HCT116 (cell line): Measurements from ENCODE around the gene CAPZA2. TPM values are rescaled to one million over a fixed set of nuclear protein-coding genes. Genes with fewer than 3 reads are reported as not detected.

ENCODE experiments used
- ATAC-seq: fragments of 200-7000 bp; cut with Tn5 transposase; 2 replicates; pipeline ENCODE4 v1.9.1; 2020; ENCODE audit warnings: mild to moderate bottlenecking, moderate library complexity
- BruUV-seq: library from RNA; stranded (reverse); fragments of 400-500 nt; replicated peaks from 2 replicates; lab custom pipeline; 2021; lab: Mats Ljungman, UMichigan
- CTCF ChIA-PET: fragments of 300-600 bp; sonication (Branson Sonifier 250); formaldehyde crosslinking; loops from one replicate; lab custom pipeline; 2021; ENCODE audit warnings: antibody characterized with exemption; lab: Charles Lee
- POLR2A ChIA-PET: fragments of 300-600, 350-600 bp; sonication (Branson Sonifier 250); formaldehyde crosslinking; loops from one replicate; lab custom pipeline; 2021; ENCODE audit warnings: antibody characterized with exemption; lab: Charles Lee
- RAD21 ChIA-PET, 2 experiments: fragments of 300-600 bp; sonication (Branson Sonifier 250); formaldehyde crosslinking; loops; one replicate each; lab custom pipeline; 2023; ENCODE audit warnings: low total read pairs in 2 of 2; ENCODE audit not compliant: uncharacterized antibody in 2 of 2, unreplicated experiment in 2 of 2, low non-redundant PET in 1 of 2; lab: Charles Lee
- DNase-seq: peaks from one replicate; pipeline ENCODE4 v3.0.0-alpha.2; 2010; ENCODE audit warnings: low read depth, low spot score
- H2AFZ ChIP-seq: fragments of 200-600 bp; shearing (Covaris generic), sonication (generic); 2 replicates; pipeline ENCODE4 v1.6.1; 2017; ENCODE audit warnings: low read depth, mixed run types, mixed read lengths, antibody characterized with exemption, low read length; ENCODE audit not compliant: poor library complexity, severe bottlenecking
- H3K27ac ChIP-seq: 2 replicates; pipeline ENCODE4 v1.5.1; 2012; ENCODE audit warnings: low read depth, low read length
- H3K27me3 ChIP-seq: fragments of 200-600 bp; sonication (generic); 2 replicates; pipeline ENCODE4 v1.6.1; 2016; ENCODE audit warnings: mixed run types, low read length, mixed read lengths; ENCODE audit not compliant: insufficient read depth
- H3K36me3 ChIP-seq, 2 experiments: fragments of 200-500 bp in 1 of 2; fragments of 200-600 bp in 1 of 2; sonication (Bioruptor generic) in 1 of 2; sonication (generic) in 1 of 2; 2 replicates each; pipeline versions ENCODE4 v1.5.1 to v1.6.1; 2014 to 2016; ENCODE audit warnings: low read length in 2 of 2, inconsistent platforms in 1 of 2, mixed read lengths in 1 of 2, mixed run types in 1 of 2; ENCODE audit not compliant: insufficient read depth in 2 of 2, control insufficient read depth in 1 of 2
- H3K4me1 ChIP-seq, 2 experiments: fragments of 200-600 bp in 1 of 2; sonication (generic) in 1 of 2; 2 replicates each; pipeline versions ENCODE4 v1.5.1 to v1.6.1; 2012 to 2017; ENCODE audit warnings: low read length in 2 of 2, inconsistent platforms in 1 of 2, mild to moderate bottlenecking in 1 of 2, mixed read lengths in 1 of 2, mixed run types in 1 of 2, moderate library complexity in 1 of 2; ENCODE audit not compliant: insufficient read depth in 2 of 2, control insufficient read depth in 1 of 2
- H3K4me2 ChIP-seq: fragments of 200-600 bp; sonication (generic); 2 replicates; pipeline ENCODE4 v1.6.1; 2017; ENCODE audit warnings: mixed run types, low read length, mixed read lengths
- H3K4me3 ChIP-seq, 2 experiments: fragments of 200-600 bp in 1 of 2; sonication (generic) in 1 of 2; replicated peaks in 1 of 2; 2 replicates each; pipeline ENCODE4 v1.5.1; 2011 to 2016; ENCODE audit warnings: low read length in 2 of 2, control low read depth in 1 of 2, low read depth in 1 of 2, mild to moderate bottlenecking in 1 of 2, mixed read lengths in 1 of 2, mixed run types in 1 of 2
- H3K79me2 ChIP-seq: fragments of 200-600 bp; sonication (generic); 2 replicates; pipeline ENCODE4 v1.6.1; 2017; ENCODE audit warnings: mild to moderate bottlenecking, mixed run types, low read length, moderate library complexity, mixed read lengths; ENCODE audit not compliant: insufficient read depth
- H3K9ac ChIP-seq: fragments of 200-600 bp; sonication (generic); 2 replicates; pipeline ENCODE4 v1.6.1; 2016; ENCODE audit warnings: low read length, mixed read lengths
- H3K9me2 ChIP-seq: fragments of 200-600 bp; sonication (generic), shearing (Covaris generic); 2 replicates; pipeline ENCODE4 v1.6.1; 2017; ENCODE audit warnings: mixed run types, mild to moderate bottlenecking, moderate library complexity; ENCODE audit not compliant: insufficient read depth
- H3K9me3 ChIP-seq, 2 experiments: fragments of 200-500 bp in 1 of 2; fragments of 200-600 bp in 1 of 2; sonication (Bioruptor generic) in 1 of 2; sonication (generic) in 1 of 2; 2 replicates each; pipeline ENCODE4 v1.6.1; 2014 to 2017; ENCODE audit warnings: low read length in 2 of 2, mixed read lengths in 2 of 2, inconsistent platforms in 1 of 2, low read depth in 1 of 2, mild to moderate bottlenecking in 1 of 2, mixed run types in 1 of 2, moderate library complexity in 1 of 2; ENCODE audit not compliant: control insufficient read depth in 1 of 2, insufficient read depth in 1 of 2
- H4K20me1 ChIP-seq: fragments of 200-600 bp; sonication (generic), shearing (Covaris generic); 2 replicates; pipeline ENCODE4 v1.6.1; 2017; ENCODE audit warnings: mixed run types, mild to moderate bottlenecking, moderate library complexity; ENCODE audit not compliant: insufficient read depth
- ATF3 ChIP-seq: IDR thresholded peaks from 2 replicates; pipeline ENCODE4 v1.6.1; 2012
- CTCF ChIP-seq, 3 experiments: fragments of 200-600 bp in 1 of 3; sonication (generic) in 1 of 3; IDR thresholded peaks in 2 of 3; conservative IDR thresholded peaks in 1 of 3; 2 replicates each; pipeline ENCODE4 v1.5.1; 2012 to 2017; ENCODE audit warnings: low read depth in 2 of 3, low read length in 2 of 3, antibody characterized with exemption in 1 of 3, borderline replicate concordance in 1 of 3, control low read depth in 1 of 3, mild to moderate bottlenecking in 1 of 3, mixed read lengths in 1 of 3, mixed run types in 1 of 3, moderate library complexity in 1 of 3; ENCODE audit not compliant: insufficient read depth in 1 of 3
- EGR1 ChIP-seq: IDR thresholded peaks from 2 replicates; pipeline ENCODE4 v1.6.1; 2012; ENCODE audit warnings: low read depth
- ELF1 ChIP-seq: IDR thresholded peaks from 2 replicates; pipeline ENCODE4 v1.6.1; 2012; ENCODE audit warnings: low read depth, borderline replicate concordance
- EZH2phosphoT487 ChIP-seq: fragments of 200-600 bp; IDR thresholded peaks from 2 replicates; pipeline ENCODE4 v1.6.1; 2018; ENCODE audit warnings: antibody characterized with exemption, borderline replicate concordance
- FOSL1 ChIP-seq: IDR thresholded peaks from 2 replicates; pipeline ENCODE4 v1.6.1; 2012; ENCODE audit warnings: low read depth
- JUND ChIP-seq: IDR thresholded peaks from 2 replicates; pipeline ENCODE4 v1.6.1; 2012
- MAX ChIP-seq: IDR thresholded peaks from 2 replicates; pipeline ENCODE4 v1.6.1; 2012
- POLR2A ChIP-seq: IDR thresholded peaks from 2 replicates; pipeline ENCODE4 v1.7.0; 2011; ENCODE audit warnings: borderline replicate concordance; ENCODE audit not compliant: insufficient read depth, insufficient read length; ENCODE audit errors: extremely low read depth
- POLR2AphosphoS5 ChIP-seq: IDR thresholded peaks from 2 replicates; pipeline ENCODE4 v1.6.1; 2011; ENCODE audit warnings: mild to moderate bottlenecking, low read depth, low read length, moderate library complexity
- RAD21 ChIP-seq: IDR thresholded peaks from 2 replicates; pipeline ENCODE4 v1.6.1; 2012; ENCODE audit warnings: low read depth, mild to moderate bottlenecking
- REST ChIP-seq: IDR thresholded peaks from 2 replicates; pipeline ENCODE4 v1.6.1; 2012; ENCODE audit warnings: low read depth
- SP1 ChIP-seq: IDR thresholded peaks from 2 replicates; pipeline ENCODE4 v1.6.1; 2012; ENCODE audit warnings: low read depth
- SRF ChIP-seq: IDR thresholded peaks from 2 replicates; pipeline ENCODE4 v1.6.1; 2012; ENCODE audit warnings: low read depth
- ZBTB33 ChIP-seq: IDR thresholded peaks from 2 replicates; pipeline ENCODE4 v1.6.1; 2011; ENCODE audit warnings: mild to moderate bottlenecking, low read length, moderate library complexity; ENCODE audit not compliant: insufficient replicate concordance; ENCODE audit errors: extremely low read depth
- ZNF274 ChIP-seq: fragments of 200-500 bp; sonication (Bioruptor generic); IDR thresholded peaks from 2 replicates; pipeline ENCODE4 v1.6.1; 2014; ENCODE audit warnings: mild to moderate bottlenecking, low read depth, low read length, inconsistent platforms
- intact Hi-C: fragments of 100-400 bp; cut with micrococcal nuclease; formaldehyde crosslinking; loops from 2 replicates; pipeline ENCODE4 v1.10.0; 2022
- total RNA-seq: library from RNA; stranded (reverse); gene quantifications from one replicate; pipeline ENCODE4 v1.2.1, GENCODE V29; 2021; ENCODE audit not compliant: unreplicated experiment

The CAPZA2 gene
- total RNA-seq, 1 experiment from 2014 or later, result 135 TPM

GRCh38 chr7:116933465-116933864 lies 71.1 kb downstream of the CAPZA2 start (continued):
- TF ChIP-seq SRF (no peak), RAD21 (no peak)

GRCh38 chr7:116934580-116934979 lies 72.2 kb downstream of the CAPZA2 start:
- H3K9me2 ChIP-seq, result no peaks in the 10 kb centered on the region
- DNase-seq (no peak), ATAC-seq (no peak)
- no peak overlapping the region for H3K27ac ChIP-seq
- H3K9me3 ChIP-seq, result no peaks in the 10 kb centered on the region
- no peak overlapping the region for H3K4me3 ChIP-seq
- ChIA-PET POLR2A (no interaction called here), RAD21 (no interaction called here), CTCF (no interaction called here)
- H4K20me1 ChIP-seq, result no peaks in the 10 kb centered on the region
- H3K4me1 ChIP-seq, result peaks cover 0 to 3% of the 10 kb centered on the region in 2 experiments; a peak in 2 of 4 replicates
- H3K79me2 ChIP-seq, result no peaks in the 10 kb centered on the region
- intact Hi-C loops, result no loop called here
- no peak overlapping the region for H3K4me2 ChIP-seq
- no peak overlapping the region for H2AFZ ChIP-seq
- H3K9ac ChIP-seq, result no peak overlapping the region
- H3K36me3 ChIP-seq, result no peaks in the 10 kb centered on the region
- TF ChIP-seq JUND, result no peak
- no peak for TF ChIP-seq FOSL1
- TF ChIP-seq ELF1, result no peak
- TF ChIP-seq MAX, result no peak
- TF ChIP-seq SP1, result no peak
- no peak for TF ChIP-seq SRF
- no peak for TF ChIP-seq POLR2A
- no peak for TF ChIP-seq RAD21
- no peak for TF ChIP-seq CTCF (IDR thresholded peaks at IDR 0.05 in 2 of 3, conservative IDR thresholded peaks at IDR 0.05 in 1 of 3; ENCODE audit: borderline replicate concordance in 1 of 3, insufficient read depth in 1 of 3, low read depth in 2 of 3, low read length in 2 of 3)
- TF ChIP-seq REST, result no peak
- TF ChIP-seq EZH2phosphoT487, result no peak
- no peak for TF ChIP-seq EGR1
- TF ChIP-seq ZBTB33, result no peak
- TF ChIP-seq ZNF274, result no peak
- no peak for TF ChIP-seq ATF3
- no peak for TF ChIP-seq POLR2AphosphoS5
- H3K27me3 ChIP-seq, result no peaks in the 10 kb centered on the region
- no TSS peak for BruUV-seq
